WTC11 (cell line): Measurements from ENCODE around the gene SLC6A20. TPM values are rescaled to one million over a fixed set of nuclear protein-coding genes. Genes with fewer than 3 reads are reported as not detected.

Experiments used
- ATAC-seq: fragments of 200-7000 bp; cut with Tn5 transposase; 2 replicates; pipeline ENCODE4 v1.10.0; 2021; ENCODE audit warnings: mild to moderate bottlenecking, moderate library complexity
- CTCF ChIA-PET: fragments of 300-600 bp; sonication (Branson Sonifier 250); formaldehyde crosslinking; loops from one replicate; lab custom pipeline; 2021; ENCODE audit warnings: antibody characterized with exemption; lab: Charles Lee
- POLR2A ChIA-PET: fragments of 350-600 bp; sonication (Branson Sonifier 250); formaldehyde crosslinking; loops from one replicate; lab custom pipeline; 2021; ENCODE audit warnings: antibody characterized with exemption; lab: Charles Lee
- DNase-seq: peaks from one replicate; pipeline ENCODE4 v3.0.0; 2021; ENCODE audit warnings: low spot score
- H3K27ac Mint-ChIP-seq: 2 replicates; pipeline ENCODE4 v1.8.0; 2021; ENCODE audit warnings: mixed read lengths
- H3K27me3 Mint-ChIP-seq: 2 replicates; pipeline ENCODE4 v1.8.0; 2021; ENCODE audit warnings: low read depth, mild to moderate bottlenecking, moderate library complexity, mixed read lengths
- H3K36me3 Mint-ChIP-seq: 2 replicates; pipeline ENCODE4 v1.8.0; 2021; ENCODE audit warnings: mixed read lengths
- H3K4me1 Mint-ChIP-seq: 2 replicates; pipeline ENCODE4 v1.8.0; 2022; ENCODE audit warnings: mixed read lengths
- H3K4me3 Mint-ChIP-seq: 2 replicates; pipeline ENCODE4 v1.8.0; 2021; ENCODE audit warnings: mild to moderate bottlenecking, moderate library complexity, mixed read lengths
- H3K9me3 Mint-ChIP-seq: 2 replicates; pipeline ENCODE4 v1.8.0; 2021; ENCODE audit warnings: mixed read lengths
- ARID4B ChIP-seq: sonication (generic); formaldehyde crosslinking; IDR thresholded peaks from 2 replicates; pipeline ENCODE4 v1.8.0; 2023; ENCODE audit warnings: missing genetic modification reagents, mild to moderate bottlenecking, borderline replicate concordance
- ATF1 ChIP-seq: sonication (generic); formaldehyde crosslinking; IDR thresholded peaks from 2 replicates; pipeline ENCODE4 v1.8.1; 2023; ENCODE audit warnings: mild to moderate bottlenecking, moderate library complexity, missing genetic modification reagents
- ETV6 ChIP-seq: sonication (generic); formaldehyde crosslinking; IDR thresholded peaks from 2 replicates; pipeline ENCODE4 v1.8.1; 2022; ENCODE audit warnings: mild to moderate bottlenecking, missing genetic modification reagents
- HMGXB4 ChIP-seq: sonication (generic); formaldehyde crosslinking; IDR thresholded peaks from 2 replicates; pipeline ENCODE4 v1.8.1; 2023; ENCODE audit warnings: mild to moderate bottlenecking, moderate library complexity, missing genetic modification reagents
- MYBL2 ChIP-seq: sonication (generic); formaldehyde crosslinking; IDR thresholded peaks from 2 replicates; pipeline ENCODE4 v1.8.1; 2023; ENCODE audit warnings: mild to moderate bottlenecking, moderate library complexity, missing genetic modification reagents
- NR2C2 ChIP-seq: sonication (generic); formaldehyde crosslinking; IDR thresholded peaks from 2 replicates; pipeline ENCODE4 v1.8.0; 2022; ENCODE audit warnings: mild to moderate bottlenecking, missing genetic modification reagents
- SMAD3 ChIP-seq: sonication (generic); formaldehyde crosslinking; IDR thresholded peaks from 2 replicates; pipeline ENCODE4 v1.8.0; 2022; ENCODE audit warnings: missing genetic modification reagents, mild to moderate bottlenecking, borderline replicate concordance
- ZNF121 ChIP-seq: sonication (generic); formaldehyde crosslinking; IDR thresholded peaks from 2 replicates; pipeline ENCODE4 v1.8.0; 2023; ENCODE audit warnings: missing genetic modification reagents
- ZNF138 ChIP-seq: sonication (generic); formaldehyde crosslinking; conservative IDR thresholded peaks from 2 replicates; pipeline ENCODE4 v1.8.1; 2022; ENCODE audit warnings: mild to moderate bottlenecking, moderate library complexity, missing genetic modification reagents
- ZNF219 ChIP-seq: sonication (generic); formaldehyde crosslinking; IDR thresholded peaks from 2 replicates; pipeline ENCODE4 v1.8.0; 2023; ENCODE audit warnings: missing genetic modification reagents, mild to moderate bottlenecking, borderline replicate concordance
- ZNF232 ChIP-seq: sonication (generic); formaldehyde crosslinking; IDR thresholded peaks from 2 replicates; pipeline ENCODE4 v1.8.0; 2022; ENCODE audit warnings: mild to moderate bottlenecking, missing genetic modification reagents
- ZNF532 ChIP-seq: fragments of 250-450 bp; sonication (Bioruptor Pico); IDR thresholded peaks from 2 replicates; pipeline ENCODE4 v1.9.0; 2021; ENCODE audit warnings: mild to moderate bottlenecking, borderline replicate concordance
- total RNA-seq: library from RNA; stranded (reverse); gene quantifications from 3 replicates; pipeline ENCODE4 v1.2.3, GENCODE V29; 2021
- TF ChIP-seq, protein P1 (sequence below): fragments of 250-450 bp; sonication (Bioruptor Pico); IDR thresholded peaks from 2 replicates; pipeline ENCODE4 v1.9.0; 2021; ENCODE audit warnings: mild to moderate bottlenecking
- TF ChIP-seq, protein P2 (sequence below): fragments of 200-600 bp; IDR thresholded peaks from 2 replicates; pipeline ENCODE4 v1.8.0; 2022; ENCODE audit warnings: antibody characterized with exemption
- TF ChIP-seq, protein P3 (sequence below): sonication (generic); formaldehyde crosslinking; IDR thresholded peaks from 2 replicates; pipeline ENCODE4 v1.8.1; 2023; ENCODE audit warnings: mild to moderate bottlenecking, missing genetic modification reagents
- TF ChIP-seq, protein P4 (sequence below): sonication (generic); formaldehyde crosslinking; IDR thresholded peaks from 2 replicates; pipeline ENCODE4 v1.8.1; 2023; ENCODE audit warnings: mild to moderate bottlenecking, missing genetic modification reagents, moderate library complexity
- TF ChIP-seq, protein P5 (sequence below): sonication (generic); formaldehyde crosslinking; IDR thresholded peaks from 2 replicates; pipeline ENCODE4 v1.8.0; 2022; ENCODE audit warnings: mild to moderate bottlenecking, missing genetic modification reagents

Gene SLC6A20
- total RNA-seq, 1 experiment from 2014 or later: 0.26 TPM

DNA sequence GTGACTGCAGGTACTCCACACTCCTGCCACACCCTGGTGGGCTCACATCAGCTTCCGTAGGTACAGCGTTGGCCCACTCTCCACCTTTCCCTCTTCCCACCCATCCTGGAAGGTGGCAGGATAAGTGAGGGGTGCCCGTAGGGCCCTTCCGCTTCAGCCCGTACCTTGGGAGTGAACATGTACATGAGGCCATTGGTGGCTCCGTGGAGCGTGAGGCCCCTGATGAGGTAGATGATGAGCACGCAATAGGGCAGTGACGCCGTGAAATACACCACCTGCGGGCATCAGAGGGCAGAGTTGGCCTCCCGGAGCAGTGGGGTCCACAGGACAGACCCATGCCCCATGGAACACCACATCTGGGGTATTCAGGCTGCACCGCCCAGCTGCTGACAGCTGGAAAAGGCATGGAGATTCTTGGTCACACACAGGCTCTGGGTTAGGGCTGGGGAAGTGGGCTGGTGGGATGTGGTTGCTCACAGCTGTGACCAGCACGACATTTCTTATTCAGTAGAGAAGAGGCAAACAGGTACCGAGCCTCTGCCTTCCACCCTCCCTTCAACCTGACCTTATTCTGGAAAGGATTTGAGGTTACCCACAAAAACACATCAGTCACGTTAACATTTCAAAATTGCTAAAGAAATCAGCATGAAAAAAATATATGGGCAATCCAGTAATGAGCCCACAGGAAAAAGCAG lies 23.8 kb downstream of the SLC6A20 start (continued):
- TF ChIP-seq ARID4B (CRISPR knock-in tag) (no peak), ETV6 (CRISPR knock-in tag) (no peak), ZNF121 (CRISPR knock-in tag) (no peak), MYBL2 (CRISPR knock-in tag) (no peak), ZNF232 (CRISPR knock-in tag) (no peak), ZNF138 (CRISPR knock-in tag) (no peak), SMAD3 (CRISPR knock-in tag) (no peak), HMGXB4 (CRISPR knock-in tag) (no peak), NR2C2 (CRISPR knock-in tag) (no peak), ZNF219 (CRISPR knock-in tag) (no peak)
- TF ChIP-seq, protein P1, sequence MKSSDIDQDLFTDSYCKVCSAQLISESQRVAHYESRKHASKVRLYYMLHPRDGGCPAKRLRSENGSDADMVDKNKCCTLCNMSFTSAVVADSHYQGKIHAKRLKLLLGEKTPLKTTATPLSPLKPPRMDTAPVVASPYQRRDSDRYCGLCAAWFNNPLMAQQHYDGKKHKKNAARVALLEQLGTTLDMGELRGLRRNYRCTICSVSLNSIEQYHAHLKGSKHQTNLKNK (CRISPR knock-in tag): no peak
- TF ChIP-seq, protein P2, sequence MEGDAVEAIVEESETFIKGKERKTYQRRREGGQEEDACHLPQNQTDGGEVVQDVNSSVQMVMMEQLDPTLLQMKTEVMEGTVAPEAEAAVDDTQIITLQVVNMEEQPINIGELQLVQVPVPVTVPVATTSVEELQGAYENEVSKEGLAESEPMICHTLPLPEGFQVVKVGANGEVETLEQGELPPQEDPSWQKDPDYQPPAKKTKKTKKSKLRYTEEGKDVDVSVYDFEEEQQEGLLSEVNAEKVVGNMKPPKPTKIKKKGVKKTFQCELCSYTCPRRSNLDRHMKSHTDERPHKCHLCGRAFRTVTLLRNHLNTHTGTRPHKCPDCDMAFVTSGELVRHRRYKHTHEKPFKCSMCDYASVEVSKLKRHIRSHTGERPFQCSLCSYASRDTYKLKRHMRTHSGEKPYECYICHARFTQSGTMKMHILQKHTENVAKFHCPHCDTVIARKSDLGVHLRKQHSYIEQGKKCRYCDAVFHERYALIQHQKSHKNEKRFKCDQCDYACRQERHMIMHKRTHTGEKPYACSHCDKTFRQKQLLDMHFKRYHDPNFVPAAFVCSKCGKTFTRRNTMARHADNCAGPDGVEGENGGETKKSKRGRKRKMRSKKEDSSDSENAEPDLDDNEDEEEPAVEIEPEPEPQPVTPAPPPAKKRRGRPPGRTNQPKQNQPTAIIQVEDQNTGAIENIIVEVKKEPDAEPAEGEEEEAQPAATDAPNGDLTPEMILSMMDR: no peak

DNA sequence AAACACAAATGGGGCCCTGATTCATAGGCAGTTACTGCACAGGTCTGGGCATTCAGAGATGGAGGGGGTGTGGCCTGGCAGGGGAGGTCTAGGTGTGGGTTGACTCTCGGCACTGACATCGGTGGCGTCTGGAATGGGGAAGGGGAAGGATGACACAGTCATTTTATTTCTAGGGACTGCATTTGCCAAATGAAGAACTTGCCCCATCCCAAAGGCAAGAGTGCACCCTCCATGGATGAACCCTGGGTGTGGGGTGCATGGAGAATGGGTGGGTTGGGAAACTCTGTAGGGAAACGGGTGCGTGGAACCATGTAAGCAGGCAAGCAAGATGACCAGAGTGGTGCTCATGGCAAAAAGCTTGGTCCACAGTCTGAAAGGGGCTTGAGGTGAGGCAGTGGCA lies 24.5 kb downstream of the SLC6A20 start:
- CTCF ChIA-PET: interaction anchor here (1.4 kb wide), 1 partner anchor 11 kb away, joined by 4 read pairs; no protein-coding TSS in a partner anchor
- Mint-ChIP-seq H3K4me3 (no peak overlapping the region), H3K36me3 (peaks cover 8% of the 10 kb centered on the region), H3K27ac (no peak overlapping the region), H3K27me3 (no peaks in the 10 kb centered on the region; the same call in 1 of the 2 replicates), H3K4me1 (peaks cover 11% of the 10 kb centered on the region), H3K9me3 (peaks cover 12% of the 10 kb centered on the region)
- ATAC-seq (no peak), DNase-seq (no peak)
- TF ChIP-seq, protein P3, sequence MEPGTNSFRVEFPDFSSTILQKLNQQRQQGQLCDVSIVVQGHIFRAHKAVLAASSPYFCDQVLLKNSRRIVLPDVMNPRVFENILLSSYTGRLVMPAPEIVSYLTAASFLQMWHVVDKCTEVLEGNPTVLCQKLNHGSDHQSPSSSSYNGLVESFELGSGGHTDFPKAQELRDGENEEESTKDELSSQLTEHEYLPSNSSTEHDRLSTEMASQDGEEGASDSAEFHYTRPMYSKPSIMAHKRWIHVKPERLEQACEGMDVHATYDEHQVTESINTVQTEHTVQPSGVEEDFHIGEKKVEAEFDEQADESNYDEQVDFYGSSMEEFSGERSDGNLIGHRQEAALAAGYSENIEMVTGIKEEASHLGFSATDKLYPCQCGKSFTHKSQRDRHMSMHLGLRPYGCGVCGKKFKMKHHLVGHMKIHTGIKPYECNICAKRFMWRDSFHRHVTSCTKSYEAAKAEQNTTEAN (CRISPR knock-in tag): no peak
- TF ChIP-seq, protein P4, sequence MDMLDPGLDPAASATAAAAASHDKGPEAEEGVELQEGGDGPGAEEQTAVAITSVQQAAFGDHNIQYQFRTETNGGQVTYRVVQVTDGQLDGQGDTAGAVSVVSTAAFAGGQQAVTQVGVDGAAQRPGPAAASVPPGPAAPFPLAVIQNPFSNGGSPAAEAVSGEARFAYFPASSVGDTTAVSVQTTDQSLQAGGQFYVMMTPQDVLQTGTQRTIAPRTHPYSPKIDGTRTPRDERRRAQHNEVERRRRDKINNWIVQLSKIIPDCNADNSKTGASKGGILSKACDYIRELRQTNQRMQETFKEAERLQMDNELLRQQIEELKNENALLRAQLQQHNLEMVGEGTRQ (CRISPR knock-in tag): no peak
- TF ChIP-seq, protein P5, sequence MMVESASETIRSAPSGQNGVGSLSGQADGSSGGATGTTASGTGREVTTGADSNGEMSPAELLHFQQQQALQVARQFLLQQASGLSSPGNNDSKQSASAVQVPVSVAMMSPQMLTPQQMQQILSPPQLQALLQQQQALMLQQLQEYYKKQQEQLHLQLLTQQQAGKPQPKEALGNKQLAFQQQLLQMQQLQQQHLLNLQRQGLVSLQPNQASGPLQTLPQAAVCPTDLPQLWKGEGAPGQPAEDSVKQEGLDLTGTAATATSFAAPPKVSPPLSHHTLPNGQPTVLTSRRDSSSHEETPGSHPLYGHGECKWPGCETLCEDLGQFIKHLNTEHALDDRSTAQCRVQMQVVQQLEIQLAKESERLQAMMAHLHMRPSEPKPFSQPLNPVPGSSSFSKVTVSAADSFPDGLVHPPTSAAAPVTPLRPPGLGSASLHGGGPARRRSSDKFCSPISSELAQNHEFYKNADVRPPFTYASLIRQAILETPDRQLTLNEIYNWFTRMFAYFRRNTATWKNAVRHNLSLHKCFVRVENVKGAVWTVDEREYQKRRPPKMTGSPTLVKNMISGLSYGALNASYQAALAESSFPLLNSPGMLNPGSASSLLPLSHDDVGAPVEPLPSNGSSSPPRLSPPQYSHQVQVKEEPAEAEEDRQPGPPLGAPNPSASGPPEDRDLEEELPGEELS (CRISPR knock-in tag): no peak
- TF ChIP-seq ZNF532 (no peak), ATF1 (CRISPR knock-in tag) (no peak)
- TF ChIP-seq, all 79 proteins: peak for 0
- POLR2A ChIA-PET: no interaction called here
